Forelimb muscle (tissue), 1 donor: ENCODE data around the gene FAM236A. TPM values are rescaled to one million over a fixed set of nuclear protein-coding genes. Genes with fewer than 3 reads are reported as not detected.
"Not testable (repeated sequence)": the region's sequence is repeated elsewhere in the genome, so short reads cannot be mapped to it uniquely, and the experiment has no call there.

ENCODE experiments used
- DNase-seq: peaks from one replicate; pipeline ENCODE4 v3.0.0-alpha.2; 2013; ENCODE audit warnings: low read depth
- polyA plus RNA-seq: library from polyadenylated mRNA; unstranded; fragments of 120-200 nt; gene quantifications from one replicate; pipeline ENCODE4 v1.2.1, GENCODE V29; 2013; ENCODE audit not compliant: insufficient read length

Gene FAM236A
- not detected for polyA plus RNA-seq

DNA sequence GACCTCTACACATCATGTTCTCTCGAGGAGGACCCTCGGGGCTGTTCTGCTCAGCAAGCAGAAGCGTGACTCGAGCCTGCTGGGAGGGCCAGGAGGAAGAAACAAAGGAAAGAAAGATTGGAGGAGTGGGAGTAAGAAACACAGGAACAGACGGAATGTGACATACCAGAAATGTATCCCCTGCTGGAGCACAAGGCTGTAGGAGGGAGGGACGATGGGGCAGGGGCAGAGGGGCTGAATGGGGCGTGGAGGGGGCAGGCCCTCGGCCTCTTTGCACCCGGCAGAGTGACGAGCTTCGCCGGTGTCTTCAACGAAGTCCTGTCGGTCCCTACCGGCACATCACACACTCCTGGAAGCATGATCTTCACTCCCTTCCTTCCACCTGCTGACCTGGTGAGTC is at the start of gene FAM236A:
Gene FAM236A, plus strand, starts transcription at position 301 of the 400 bp plus-strand sequence. Its CDS starts 57 bp downstream, at position 358.
- not testable (repeated sequence) for DNase-seq

GRCh38 chrX:72889740-72890139 is 48.3 kb upstream of the FAM236A start:
- DNase-seq = not testable (repeated sequence)

DNA sequence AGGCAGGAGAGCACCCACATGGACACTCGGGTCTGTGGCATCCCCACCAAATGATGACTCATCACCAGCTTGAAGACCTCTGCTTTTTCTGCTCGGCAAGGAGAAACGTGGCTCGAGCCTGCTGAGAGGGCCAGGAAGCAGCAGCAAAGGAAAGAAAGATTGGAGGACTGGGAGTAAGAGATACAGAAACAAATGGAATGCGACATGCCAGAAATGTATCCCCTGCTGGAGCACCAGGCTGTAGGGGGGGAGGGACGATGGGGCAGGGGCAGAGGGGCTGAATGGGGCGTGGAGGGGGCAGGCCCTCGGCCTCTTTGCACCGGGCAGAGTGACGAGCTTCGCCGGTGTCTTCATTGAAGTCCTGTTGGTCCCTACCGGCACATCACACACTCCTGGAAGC is 25.7 kb upstream of the FAM236A start, which contains the start of gene FAM236C:
Gene FAM236C, plus strand, starts transcription at position 301 of the 400 bp plus-strand sequence. CDS start 100 bp downstream, outside the sequence.
- DNase-seq = not testable (repeated sequence)

GRCh38 chrX:72916096-72916495 is 21.9 kb upstream of the FAM236A start:
- DNase-seq = not testable (repeated sequence)

GRCh38 chrX:72932283-72932682 is 5.7 kb upstream of the FAM236A start:
- DNase-seq = not testable (repeated sequence)

GRCh38 chrX:72936455-72936854 is 1.6 kb upstream of the FAM236A start:
- DNase-seq = not testable (repeated sequence)

DNA sequence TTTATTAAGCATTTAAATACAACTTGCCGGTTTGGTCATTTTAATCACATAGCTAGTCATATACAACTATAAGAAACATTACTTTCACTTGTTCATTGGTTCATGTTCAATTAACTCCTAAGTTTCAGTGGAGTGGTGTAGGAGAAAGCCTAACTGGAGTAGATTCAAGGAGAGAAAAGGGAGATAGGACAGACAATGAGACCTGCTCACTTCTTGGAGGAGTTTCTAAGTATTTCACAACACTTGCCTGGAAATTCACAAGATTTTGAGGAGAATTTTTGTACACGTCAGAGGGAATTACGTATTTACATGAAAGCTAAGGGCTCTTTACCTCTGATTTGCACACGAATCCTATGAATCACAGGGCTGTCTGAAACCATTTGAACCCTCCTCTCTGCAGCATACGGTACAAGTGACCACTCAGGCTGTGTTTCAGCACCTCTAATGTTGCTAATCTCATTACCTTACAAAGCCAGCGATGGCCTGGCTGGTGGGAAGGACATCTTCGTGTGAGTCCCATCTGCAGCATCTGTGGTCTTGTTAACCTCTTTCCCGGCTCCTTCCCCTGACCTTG is 1.0 kb upstream of the FAM236A start:
- DNase-seq = not testable (repeated sequence)

GRCh38 chrX:72942272-72942671 is 4.3 kb downstream of the FAM236A start:
- not testable (repeated sequence) for DNase-seq

GRCh38 chrX:72943035-72943818 is 5.2 kb downstream of the FAM236A start:
- not testable (repeated sequence) for DNase-seq

DNA sequence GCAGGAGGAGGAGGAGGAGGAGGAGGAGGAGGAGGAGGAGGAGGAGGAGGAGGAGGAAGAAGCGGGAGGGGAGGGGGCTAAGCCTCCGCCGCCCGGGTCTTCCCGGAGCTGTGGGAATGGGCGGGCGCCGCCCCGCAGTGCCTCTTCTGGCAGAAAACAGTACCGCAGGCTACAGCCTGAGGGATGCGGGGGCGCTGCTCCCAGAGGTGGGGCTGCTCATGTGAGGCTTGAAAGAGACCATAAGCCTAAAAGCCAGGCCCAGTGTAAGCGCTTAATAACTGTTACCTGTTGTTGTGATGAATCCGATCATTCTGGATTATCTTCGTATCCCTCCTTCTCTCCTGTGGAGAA is 5.8 kb downstream of the FAM236A start, which contains the start of gene DMRTC1:
Gene DMRTC1, minus strand, starts transcription at position 19 of the 351 bp plus-strand sequence. CDS start 68,143 bp downstream, outside the sequence.
- not testable (repeated sequence) for DNase-seq

- not testable (repeated sequence) for DNase-seq
These were observed 22.0 kb downstream of the FAM236A start for GRCh38 chrX:72959971-72960370.

DNA sequence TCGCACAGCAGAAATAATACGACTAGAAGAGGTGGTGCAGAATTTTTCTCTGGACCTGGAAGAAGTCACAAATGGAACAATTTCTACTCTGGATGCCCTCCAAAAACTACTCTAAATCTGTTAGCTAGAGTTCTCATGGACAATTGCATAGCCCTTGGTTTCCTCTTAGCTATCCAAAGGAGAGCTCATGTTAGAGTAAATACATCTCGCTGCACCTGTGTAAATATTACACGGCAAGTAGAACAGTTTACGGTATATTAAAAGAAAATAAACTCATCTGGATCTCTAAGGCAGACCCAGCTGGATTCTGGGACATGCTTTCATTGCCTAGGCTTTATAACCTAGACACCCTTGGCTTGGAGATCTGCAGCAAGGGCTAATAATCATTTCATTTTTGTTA is 33.9 kb downstream of the FAM236A start:
- DNase-seq = not testable (repeated sequence)

DNA sequence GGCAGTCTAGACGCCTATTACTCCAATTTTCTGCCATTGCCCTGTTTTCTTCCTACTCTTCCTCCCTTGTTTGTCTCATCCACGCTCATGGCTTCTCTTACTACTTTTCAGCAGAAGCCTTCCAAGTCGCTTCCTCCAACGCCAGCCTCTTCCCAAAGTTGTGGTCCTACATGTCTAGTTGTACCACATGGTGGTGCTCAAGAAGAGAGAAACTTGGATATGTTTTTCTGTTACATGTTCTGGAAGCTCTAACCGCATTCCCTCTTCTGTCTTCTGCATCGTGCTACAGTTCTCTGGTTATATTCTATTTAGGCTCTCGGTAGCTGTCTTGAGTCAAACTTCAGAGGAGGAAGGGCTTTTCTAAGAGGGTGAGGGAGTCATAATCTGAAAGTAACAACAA is 36.9 kb downstream of the FAM236A start:
- not testable (repeated sequence) for DNase-seq

- DNase-seq = not testable (repeated sequence)
These were observed 43.0 kb downstream of the FAM236A start for GRCh38 chrX:72980894-72981469.

Other genes starting within 250 kb of the FAM236A start
- gene PHKA1, start 223.9 kb upstream of the FAM236A start, polyA plus RNA-seq = 3.0 TPM
- gene DMRTC1B, start 161.3 kb upstream of the FAM236A start, polyA plus RNA-seq = 0.34 TPM
- not detected for gene FAM236B, start 155.5 kb upstream of the FAM236A start, polyA plus RNA-seq
- gene FAM236D, start 130.0 kb upstream of the FAM236A start, polyA plus RNA-seq = not detected
- gene FAM236C, start 25.6 kb upstream of the FAM236A start, polyA plus RNA-seq = not detected
- not detected for gene DMRTC1, start 5.6 kb downstream of the FAM236A start, polyA plus RNA-seq
- not detected for gene PABPC1L2B, start 64.7 kb downstream of the FAM236A start, polyA plus RNA-seq
- not detected for gene PABPC1L2A, start 141.3 kb downstream of the FAM236A start, polyA plus RNA-seq